Measurements from ENCODE around the gene ST13. TPM values are rescaled to one million over a fixed set of nuclear protein-coding genes. Genes with fewer than 3 reads are reported as not detected.

Gene ST13
- total RNA-seq, 2 experiments from 2014 or later = 164 to 170 TPM

- Histone ChIP-seq H3K4me1 (ENCODE audit: insufficient read depth, low read length) (peaks cover 22% of the 10 kb centered on the region), H3K9me3 (ENCODE audit: control insufficient read depth in 1 of 2, insufficient read depth in 1 of 2, low read length in 2 of 2) (no peaks in the 10 kb centered on the region), H3K36me3 (ENCODE audit: insufficient read depth, low read length) (no peaks in the 10 kb centered on the region), H3K27ac (ENCODE audit: low read depth in 1 of 2, low read length in 2 of 2) (peak overlapping the region; percentile 95 to 99), H3K27me3 (ENCODE audit: control insufficient read depth in 1 of 2, insufficient read depth in 2 of 2, low read length in 2 of 2) (no peaks in the 10 kb centered on the region), H3K4me3 (ENCODE audit: low read length) (peak overlapping the region; percentile 96)
- Mint-ChIP-seq H3K9me3 (no peaks in the 10 kb centered on the region), H3K27me3 (no peaks in the 10 kb centered on the region), H3K4me1 (ENCODE audit: low read depth) (peaks cover 80% of the 10 kb centered on the region), H3K4me3 (peak overlapping the region; percentile 100), H3K36me3 (ENCODE audit: low read depth) (peaks cover 48% of the 10 kb centered on the region), H3K27ac (peak overlapping the region; percentile 100)
- peak; percentile 14 for ATAC-seq (ENCODE audit: poor library complexity)
- ChIA-PET CTCF (interaction anchor here (0.6 to 1.3 kb wide), 4 partner anchors 12 to 604 kb away, joined by 3 to 4 read pairs (median 3); no protein-coding TSS in a partner anchor), POLR2A (interaction anchor here (0.6 to 2.4 kb wide), 13 partner anchors 25 to 1537 kb away, joined by 3 to 25 read pairs (median 6); partner anchors contain the start of genes ACO2, PHF5A, RANGAP1 and RBX1)
- no peak for TF ChIP-seq CTCF (IDR thresholded peaks at IDR 0.05)
- DNase-seq = peak in 9 of 14 experiments; percentile 2 to 61 (median 27)
- intact Hi-C loops (cut with DNase I, micrococcal nuclease) = loop anchor here (1.0 to 10.0 kb wide), 13 partner anchors 37 to 769 kb away; partner anchors contain the start of genes ACO2 (in 2 of the 2), PHF5A (in 2 of the 2), RBX1 (in 2 of the 2) and TEF (in 2 of the 2)
Observed at GRCh38 chr22:40855979-40856512, 393 bp downstream of the ST13 start.

- DNase-seq (peak in 2 of 14 experiments; percentile 21 to 28), ATAC-seq (ENCODE audit: poor library complexity) (no peak)
- Histone ChIP-seq H3K36me3 (ENCODE audit: insufficient read depth, low read length) (peaks cover 5% of the 10 kb centered on the region), H3K4me3 (ENCODE audit: low read length) (peak overlapping the region; percentile 96), H3K27ac (ENCODE audit: low read depth in 1 of 2, low read length in 2 of 2) (peak overlapping the region; percentile 95 to 99), H3K9me3 (ENCODE audit: control insufficient read depth in 1 of 2, insufficient read depth in 1 of 2, low read length in 2 of 2) (no peaks in the 10 kb centered on the region), H3K4me1 (ENCODE audit: insufficient read depth, low read length) (peaks cover 22% of the 10 kb centered on the region), H3K27me3 (ENCODE audit: control insufficient read depth in 1 of 2, insufficient read depth in 2 of 2, low read length in 2 of 2) (no peaks in the 10 kb centered on the region)
- H3K27me3 Mint-ChIP-seq = no peaks in the 10 kb centered on the region
- H3K9me3 Mint-ChIP-seq = no peaks in the 10 kb centered on the region
- CTCF ChIA-PET = no interaction called here
- intact Hi-C loops (cut with DNase I, micrococcal nuclease) = loop anchor here (2.0 to 10.0 kb wide), 5 partner anchors 173 to 769 kb away; partner anchors contain the start of genes DESI1 (in 1 of the 2), EP300 (in 1 of the 2), TEF (in 1 of the 2) and XRCC6 (in 1 of the 2)
- peaks cover 81% of the 10 kb centered on the region for H3K4me1 Mint-ChIP-seq (ENCODE audit: low read depth)
- TF ChIP-seq CTCF (IDR thresholded peaks at IDR 0.05) = no peak
- peaks cover 50% of the 10 kb centered on the region for H3K36me3 Mint-ChIP-seq (ENCODE audit: low read depth)
- H3K27ac Mint-ChIP-seq = peak overlapping the region; percentile 100
- peak overlapping the region; percentile 100 for H3K4me3 Mint-ChIP-seq
- POLR2A ChIA-PET = interaction anchor here (0.6 to 2.4 kb wide), 5 partner anchors 35 to 613 kb away, joined by 3 to 25 read pairs (median 6); partner anchors contain the start of genes ACO2, PHF5A, RBX1 and TEF
Observed at GRCh38 chr22:40855071-40855978, 1.1 kb downstream of the ST13 start.

- Mint-ChIP-seq H3K36me3 (ENCODE audit: low read depth) (peaks cover 62% of the 10 kb centered on the region), H3K4me1 (ENCODE audit: low read depth) (peaks cover 77% of the 10 kb centered on the region), H3K27ac (peak overlapping the region; percentile 100), H3K4me3 (peak overlapping the region; percentile 100), H3K27me3 (no peaks in the 10 kb centered on the region), H3K9me3 (no peaks in the 10 kb centered on the region)
- ChIA-PET CTCF (interaction anchor here (0.6 kb wide), 1 partner anchor 80 kb away, joined by 3 read pairs; no protein-coding TSS in a partner anchor), POLR2A (no interaction called here)
- TF ChIP-seq CTCF (IDR thresholded peaks at IDR 0.05) = no peak
- H3K9me3 ChIP-seq (ENCODE audit: control insufficient read depth in 1 of 2, insufficient read depth in 1 of 2, low read length in 2 of 2) = no peaks in the 10 kb centered on the region
- no peak overlapping the region for H3K4me3 ChIP-seq (ENCODE audit: low read length)
- intact Hi-C loops (cut with DNase I, micrococcal nuclease) = loop anchor here (2.0 to 10.0 kb wide), 2 partner anchors 171 to 771 kb away; partner anchors contain the start of genes DESI1 (in 1 of the 2) and XRCC6 (in 1 of the 2)
- ATAC-seq (ENCODE audit: poor library complexity) (no peak), DNase-seq (no peak)
- no peak overlapping the region for H3K27ac ChIP-seq (ENCODE audit: low read depth in 1 of 2, low read length in 2 of 2)
- H3K27me3 ChIP-seq (ENCODE audit: control insufficient read depth in 1 of 2, insufficient read depth in 2 of 2, low read length in 2 of 2) = no peaks in the 10 kb centered on the region
- peaks cover 14% of the 10 kb centered on the region for H3K36me3 ChIP-seq (ENCODE audit: insufficient read depth, low read length)
- peaks cover 22% of the 10 kb centered on the region for H3K4me1 ChIP-seq (ENCODE audit: insufficient read depth, low read length)
Observed at GRCh38 chr22:40853961-40854360, 2.5 kb downstream of the ST13 start.

Measured in CD4-positive, alpha-beta T cell (primary cell).